ENCODE measurements around the gene CCDC136.

GRCh38 chr7:128849804-128850490, 58.2 kb downstream of the CCDC136 start:
- TF ChIP-seq CTCF (IDR thresholded peaks at IDR 0.05 in 8 of 11, conservative IDR thresholded peaks at IDR 0.05 in 3 of 11) (no peak), POLR2A (IDR thresholded peaks at IDR 0.05) (no peak)
